ENCODE measurements around the gene EEF1AKMT4.

GRCh38 chr3:184233127-184233843 lies 16.2 kb upstream of the EEF1AKMT4 start:
- TF ChIP-seq, protein P1, sequence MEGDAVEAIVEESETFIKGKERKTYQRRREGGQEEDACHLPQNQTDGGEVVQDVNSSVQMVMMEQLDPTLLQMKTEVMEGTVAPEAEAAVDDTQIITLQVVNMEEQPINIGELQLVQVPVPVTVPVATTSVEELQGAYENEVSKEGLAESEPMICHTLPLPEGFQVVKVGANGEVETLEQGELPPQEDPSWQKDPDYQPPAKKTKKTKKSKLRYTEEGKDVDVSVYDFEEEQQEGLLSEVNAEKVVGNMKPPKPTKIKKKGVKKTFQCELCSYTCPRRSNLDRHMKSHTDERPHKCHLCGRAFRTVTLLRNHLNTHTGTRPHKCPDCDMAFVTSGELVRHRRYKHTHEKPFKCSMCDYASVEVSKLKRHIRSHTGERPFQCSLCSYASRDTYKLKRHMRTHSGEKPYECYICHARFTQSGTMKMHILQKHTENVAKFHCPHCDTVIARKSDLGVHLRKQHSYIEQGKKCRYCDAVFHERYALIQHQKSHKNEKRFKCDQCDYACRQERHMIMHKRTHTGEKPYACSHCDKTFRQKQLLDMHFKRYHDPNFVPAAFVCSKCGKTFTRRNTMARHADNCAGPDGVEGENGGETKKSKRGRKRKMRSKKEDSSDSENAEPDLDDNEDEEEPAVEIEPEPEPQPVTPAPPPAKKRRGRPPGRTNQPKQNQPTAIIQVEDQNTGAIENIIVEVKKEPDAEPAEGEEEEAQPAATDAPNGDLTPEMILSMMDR (IDR thresholded peaks at IDR 0.05; ENCODE audit: insufficient read depth, low read depth, low read length), result no peak
- no peak for TF ChIP-seq EZH2 (IDR thresholded peaks at IDR 0.05; ENCODE audit: insufficient read depth, low read length)

Measured in astrocyte (in vitro differentiated cells and primary cell).